ENCODE measurements around the gene CD70.
"Not testable (repeated sequence)": the region's sequence is repeated elsewhere in the genome, so short reads cannot be mapped to it uniquely, and the experiment has no call there.

The CD70 gene

GRCh38 chr19:6613711-6614110, 22.8 kb upstream of the CD70 start:
- peak in 1 of 2 experiments; percentile 49 for DNase-seq (ENCODE audit: low read depth in 1 of 2, low spot score in 1 of 2)
- no peak for TF ChIP-seq GABPA (IDR thresholded peaks at IDR 0.05; ENCODE audit: low read depth)
- TF ChIP-seq CTCF (IDR thresholded peaks at IDR 0.05; ENCODE audit: insufficient read depth, low read length) = no peak
- TF ChIP-seq SPI1 (IDR thresholded peaks at IDR 0.05; ENCODE audit: borderline replicate concordance, low read depth) = no peak
- no peak for TF ChIP-seq POLR2AphosphoS5 (IDR thresholded peaks at IDR 0.05; ENCODE audit: low read depth)
- no peak for TF ChIP-seq REST (IDR thresholded peaks at IDR 0.05; ENCODE audit: insufficient replicate concordance, low read depth)
- Histone ChIP-seq H3K27me3 (ENCODE audit: insufficient read depth, poor library complexity, severe bottlenecking) (no peaks in the 10 kb centered on the region), H3K4me3 (replicated peaks; ENCODE audit: insufficient read depth, low read length) (no peak overlapping the region), H3K27ac (replicated peaks) (no peak overlapping the region)

GRCh38 chr19:6610934-6611852, 20.2 kb upstream of the CD70 start:
- no peaks in the 10 kb centered on the region for H3K27me3 ChIP-seq (ENCODE audit: insufficient read depth, poor library complexity, severe bottlenecking)
- no peak overlapping the region for H3K4me3 ChIP-seq (replicated peaks; ENCODE audit: insufficient read depth, low read length)
- no peak overlapping the region for H3K27ac ChIP-seq (replicated peaks)
- TF ChIP-seq GABPA (IDR thresholded peaks at IDR 0.05; ENCODE audit: low read depth) = no peak
- no peak for TF ChIP-seq POLR2AphosphoS5 (IDR thresholded peaks at IDR 0.05; ENCODE audit: low read depth)
- TF ChIP-seq REST (IDR thresholded peaks at IDR 0.05; ENCODE audit: insufficient replicate concordance, low read depth) = no peak
- DNase-seq (ENCODE audit: low read depth in 1 of 2, low spot score in 1 of 2) = no peak

GRCh38 chr19:6608940-6609339, 18.0 kb upstream of the CD70 start:
- no peak for TF ChIP-seq SPI1 (IDR thresholded peaks at IDR 0.05; ENCODE audit: borderline replicate concordance, low read depth)
- no peak for TF ChIP-seq CTCF (IDR thresholded peaks at IDR 0.05; ENCODE audit: insufficient read depth, low read length)
- no peak for TF ChIP-seq REST (IDR thresholded peaks at IDR 0.05; ENCODE audit: insufficient replicate concordance, low read depth)
- no peak for TF ChIP-seq GABPA (IDR thresholded peaks at IDR 0.05; ENCODE audit: low read depth)
- H3K27me3 ChIP-seq (ENCODE audit: insufficient read depth, poor library complexity, severe bottlenecking) = no peaks in the 10 kb centered on the region
- no peak overlapping the region for H3K27ac ChIP-seq (replicated peaks)
- H3K4me3 ChIP-seq (replicated peaks; ENCODE audit: insufficient read depth, low read length) = no peak overlapping the region
- DNase-seq (ENCODE audit: low read depth in 1 of 2, low spot score in 1 of 2) = no peak

GRCh38 chr19:6608146-6608545, 17.2 kb upstream of the CD70 start:
- not testable (repeated sequence) for H3K27ac ChIP-seq (replicated peaks); DNase-seq (ENCODE audit: low read depth in 1 of 2, low spot score in 1 of 2); H3K4me3 ChIP-seq (replicated peaks; ENCODE audit: insufficient read depth, low read length); H3K27me3 ChIP-seq (ENCODE audit: insufficient read depth, poor library complexity, severe bottlenecking)

GRCh38 chr19:6606276-6607070, 15.5 kb upstream of the CD70 start:
- not testable (repeated sequence) for H3K4me3 ChIP-seq (replicated peaks; ENCODE audit: insufficient read depth, low read length); H3K27ac ChIP-seq (replicated peaks); DNase-seq (ENCODE audit: low read depth in 1 of 2, low spot score in 1 of 2); H3K27me3 ChIP-seq (ENCODE audit: insufficient read depth, poor library complexity, severe bottlenecking)
